Nephron (organoid): ENCODE data around the gene GALNT9.

Source experiments
- H3K27ac Mint-ChIP-seq, 3 experiments: 2 replicates each; pipeline ENCODE4 v1.8.0; 2020; ENCODE audit warnings: mixed read lengths in 3 of 3, mild to moderate bottlenecking in 2 of 3, moderate library complexity in 1 of 3
- H3K27me3 Mint-ChIP-seq: 2 replicates; pipeline ENCODE4 v1.8.0; 2021; ENCODE audit warnings: low read depth, mild to moderate bottlenecking, moderate library complexity, mixed read lengths
- H3K36me3 Mint-ChIP-seq: 2 replicates; pipeline ENCODE4 v1.8.0; 2020; ENCODE audit warnings: low read depth, mixed read lengths
- H3K4me1 Mint-ChIP-seq: 2 replicates; pipeline ENCODE4 v1.8.0; 2020; ENCODE audit warnings: mixed read lengths
- H3K4me3 Mint-ChIP-seq, 3 experiments: 2 replicates each; pipeline ENCODE4 v1.8.0; 2020; ENCODE audit warnings: mild to moderate bottlenecking in 3 of 3, mixed read lengths in 3 of 3, moderate library complexity in 2 of 3
- H3K9me3 Mint-ChIP-seq: 2 replicates; pipeline ENCODE4 v1.8.0; 2020; ENCODE audit warnings: mixed read lengths
- TF ChIP-seq, protein P1 (sequence below), 3 experiments: fragments of 200-600 bp; sonication (generic); IDR thresholded peaks; one replicate each; pipeline ENCODE4 v1.5.0; 2021; ENCODE audit warnings: antibody characterized with exemption in 3 of 3; ENCODE audit not compliant: unreplicated experiment in 3 of 3

Gene GALNT9

DNA sequence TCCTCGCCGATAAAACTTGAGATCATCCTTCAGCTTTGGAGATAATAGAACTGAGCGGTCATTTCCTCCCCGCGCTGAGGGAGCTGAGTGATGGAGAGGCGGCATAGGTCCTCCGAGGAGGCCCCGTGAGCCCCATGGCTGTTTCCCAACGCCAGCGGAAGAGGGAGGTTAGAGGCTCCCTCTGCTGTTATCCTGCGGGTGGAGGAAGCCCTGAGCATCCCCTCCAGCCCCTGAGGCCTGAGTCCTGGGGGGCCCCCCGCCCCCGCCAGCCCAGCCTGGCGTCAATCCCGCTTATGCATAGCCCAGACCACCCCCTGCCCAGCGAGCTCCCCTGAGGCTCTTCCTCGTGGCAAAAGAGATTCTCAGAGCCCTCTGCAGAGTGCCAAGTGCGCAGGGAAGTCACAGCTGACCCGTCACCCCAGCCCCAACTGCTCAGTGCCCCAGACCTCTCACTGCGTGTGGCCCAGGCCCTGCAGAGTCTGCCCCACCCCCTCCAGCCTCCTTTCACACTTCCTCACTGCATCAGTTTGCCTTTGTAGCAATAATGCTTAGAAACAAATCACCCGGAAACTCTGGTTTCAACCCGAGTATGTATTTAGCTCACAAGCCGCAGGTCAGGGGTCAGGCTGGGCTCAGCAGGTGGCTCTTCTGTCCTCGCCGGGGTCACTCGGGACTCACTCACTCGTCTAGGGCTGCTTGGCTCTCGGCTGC, 44.7 kb upstream of the GALNT9 start:
- Mint-ChIP-seq H3K9me3 (peaks cover 7% of the 10 kb centered on the region), H3K27me3 (peaks cover 88% of the 10 kb centered on the region), H3K4me3 (no peak overlapping the region), H3K36me3 (no peaks in the 10 kb centered on the region), H3K4me1 (peaks cover 13% of the 10 kb centered on the region), H3K27ac (no peak overlapping the region)
- TF ChIP-seq, protein P1, sequence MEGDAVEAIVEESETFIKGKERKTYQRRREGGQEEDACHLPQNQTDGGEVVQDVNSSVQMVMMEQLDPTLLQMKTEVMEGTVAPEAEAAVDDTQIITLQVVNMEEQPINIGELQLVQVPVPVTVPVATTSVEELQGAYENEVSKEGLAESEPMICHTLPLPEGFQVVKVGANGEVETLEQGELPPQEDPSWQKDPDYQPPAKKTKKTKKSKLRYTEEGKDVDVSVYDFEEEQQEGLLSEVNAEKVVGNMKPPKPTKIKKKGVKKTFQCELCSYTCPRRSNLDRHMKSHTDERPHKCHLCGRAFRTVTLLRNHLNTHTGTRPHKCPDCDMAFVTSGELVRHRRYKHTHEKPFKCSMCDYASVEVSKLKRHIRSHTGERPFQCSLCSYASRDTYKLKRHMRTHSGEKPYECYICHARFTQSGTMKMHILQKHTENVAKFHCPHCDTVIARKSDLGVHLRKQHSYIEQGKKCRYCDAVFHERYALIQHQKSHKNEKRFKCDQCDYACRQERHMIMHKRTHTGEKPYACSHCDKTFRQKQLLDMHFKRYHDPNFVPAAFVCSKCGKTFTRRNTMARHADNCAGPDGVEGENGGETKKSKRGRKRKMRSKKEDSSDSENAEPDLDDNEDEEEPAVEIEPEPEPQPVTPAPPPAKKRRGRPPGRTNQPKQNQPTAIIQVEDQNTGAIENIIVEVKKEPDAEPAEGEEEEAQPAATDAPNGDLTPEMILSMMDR (IDR thresholded peaks at IDR 0.05; ENCODE audit: unreplicated experiment in 3 of 3), result peak in 1 of 3 experiments; percentile 28

DNA sequence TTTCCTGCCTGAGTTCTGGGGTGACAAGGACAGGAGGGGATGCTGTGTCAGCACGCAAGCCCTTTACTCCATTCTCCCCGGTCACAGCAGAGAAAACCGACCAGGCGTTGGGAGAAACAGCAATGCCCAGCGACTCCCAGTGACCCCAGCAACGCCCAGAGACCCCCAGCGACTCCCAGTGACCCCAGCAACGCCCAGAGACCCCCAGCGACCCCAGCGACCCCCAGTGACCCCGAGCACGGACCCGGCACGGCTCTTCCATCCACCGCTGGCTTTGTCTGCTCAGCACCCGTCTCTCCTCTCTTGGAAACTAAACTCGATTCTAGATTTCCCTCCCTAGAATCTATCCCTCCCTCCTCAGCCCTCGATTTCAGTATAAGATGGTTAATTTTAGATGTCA, 38.5 kb upstream of the GALNT9 start:
- Mint-ChIP-seq H3K27ac (no peak overlapping the region), H3K27me3 (peaks cover 53% of the 10 kb centered on the region), H3K4me3 (no peak overlapping the region), H3K9me3 (peaks cover 7% of the 10 kb centered on the region), H3K4me1 (peaks cover 15% of the 10 kb centered on the region), H3K36me3 (no peaks in the 10 kb centered on the region)
- TF ChIP-seq, protein P1 (IDR thresholded peaks at IDR 0.05; ENCODE audit: unreplicated experiment in 3 of 3), result no peak

DNA sequence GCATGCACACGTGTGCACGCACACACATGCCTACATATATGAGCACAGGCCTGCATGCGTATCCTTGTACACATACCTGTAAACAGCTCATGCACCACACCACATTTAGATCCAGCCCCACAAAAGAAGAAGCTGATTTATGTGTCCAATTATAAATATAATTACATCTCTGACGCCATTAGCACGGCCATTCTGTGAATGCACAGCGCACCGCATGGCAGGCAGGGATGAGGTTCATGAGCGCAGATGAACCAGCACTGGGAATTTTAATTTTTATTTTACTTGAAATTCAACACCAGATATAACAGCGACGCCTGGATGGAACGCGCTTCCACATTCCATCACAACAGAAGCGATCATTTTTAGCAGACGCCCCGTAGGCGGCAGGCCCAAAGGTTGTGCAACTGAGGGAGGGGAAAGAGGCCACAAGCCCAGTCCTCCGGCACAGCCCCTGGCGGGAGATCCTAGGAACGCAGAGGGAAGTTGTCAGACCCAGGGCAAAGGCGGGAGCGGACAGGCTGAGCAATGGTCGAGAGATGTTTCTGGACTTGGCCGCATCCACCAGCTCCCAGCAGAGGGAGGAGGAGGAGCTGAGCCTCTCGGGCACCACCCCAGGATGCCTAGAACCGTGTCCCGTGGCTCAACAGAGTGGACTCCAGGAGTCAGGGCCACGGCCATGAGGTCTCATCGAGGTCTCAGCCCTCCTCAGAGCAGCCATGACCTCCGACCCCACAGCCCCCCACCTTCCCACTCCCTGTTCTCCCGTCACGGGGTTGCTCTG, 37.9 kb upstream of the GALNT9 start:
- TF ChIP-seq, protein P1 (IDR thresholded peaks at IDR 0.05; ENCODE audit: unreplicated experiment in 3 of 3), result no peak
- Mint-ChIP-seq H3K9me3 (peaks cover 7% of the 10 kb centered on the region), H3K4me1 (peaks cover 15% of the 10 kb centered on the region), H3K4me3 (no peak overlapping the region), H3K27me3 (peaks cover 47% of the 10 kb centered on the region), H3K36me3 (no peaks in the 10 kb centered on the region), H3K27ac (no peak overlapping the region)

DNA sequence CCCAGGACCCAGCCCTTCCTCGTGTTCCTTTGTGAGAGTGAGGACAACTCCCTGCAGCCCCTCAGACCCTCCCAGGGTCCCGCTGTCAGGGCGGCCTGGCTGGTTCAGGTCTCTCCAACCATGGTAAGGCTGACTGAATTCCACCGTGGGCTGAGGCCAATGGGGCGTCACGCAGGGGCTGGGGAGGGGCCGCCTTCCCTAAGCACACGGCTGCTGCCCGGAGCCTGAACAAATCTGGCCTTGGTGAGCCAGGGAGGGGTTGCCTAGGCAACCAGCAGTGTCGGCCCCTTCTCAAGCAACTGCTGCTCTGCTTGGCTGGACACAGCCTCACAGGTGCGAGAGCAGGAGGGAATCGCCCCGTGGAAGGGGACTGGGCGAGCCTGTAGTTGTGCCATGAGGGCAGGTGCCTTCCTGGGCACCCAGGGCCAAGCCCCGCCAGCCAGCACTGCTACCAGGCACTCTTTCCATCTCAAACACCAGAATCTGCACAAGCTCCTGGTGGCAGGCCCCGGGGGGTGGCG, 37.0 kb upstream of the GALNT9 start:
- H3K27me3 Mint-ChIP-seq, result peaks cover 42% of the 10 kb centered on the region
- TF ChIP-seq, protein P1 (IDR thresholded peaks at IDR 0.05; ENCODE audit: unreplicated experiment in 3 of 3), result no peak
- peaks cover 5% of the 10 kb centered on the region for H3K9me3 Mint-ChIP-seq
- H3K4me3 Mint-ChIP-seq, result no peak overlapping the region
- H3K4me1 Mint-ChIP-seq, result peaks cover 15% of the 10 kb centered on the region
- H3K36me3 Mint-ChIP-seq, result no peaks in the 10 kb centered on the region
- peak overlapping the region in 2 of 3 experiments; percentile 16 to 72 for H3K27ac Mint-ChIP-seq

DNA sequence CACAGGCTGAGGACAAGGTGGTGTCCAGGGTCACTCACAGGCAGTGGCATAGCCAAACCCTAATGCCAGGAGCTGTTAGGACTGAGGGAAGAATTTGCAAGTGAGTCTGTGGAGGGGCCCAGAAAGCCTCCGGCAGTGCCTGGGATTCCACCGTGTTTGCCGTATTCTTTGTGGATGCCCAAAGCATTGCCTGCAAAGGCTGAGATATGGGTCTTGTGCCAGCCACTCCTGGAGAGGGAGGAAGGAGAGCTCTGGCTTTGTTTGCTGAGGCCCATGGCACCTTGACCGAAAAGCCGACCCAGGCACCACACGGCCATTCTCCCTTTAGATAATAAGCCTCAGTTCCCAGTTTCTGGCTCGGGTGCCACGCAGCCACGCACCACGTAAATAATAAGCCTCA, 35.8 kb upstream of the GALNT9 start:
- Mint-ChIP-seq H3K4me3 (no peak overlapping the region), H3K4me1 (peaks cover 15% of the 10 kb centered on the region), H3K9me3 (no peaks in the 10 kb centered on the region), H3K27ac (no peak overlapping the region), H3K27me3 (peaks cover 30% of the 10 kb centered on the region), H3K36me3 (no peaks in the 10 kb centered on the region)
- TF ChIP-seq, protein P1 (IDR thresholded peaks at IDR 0.05; ENCODE audit: unreplicated experiment in 3 of 3), result no peak
